Right atrium auricular region (tissue), 2 donors: ENCODE measurements around the gene EYA4. TPM values are rescaled to one million over a fixed set of nuclear protein-coding genes. Genes with fewer than 3 reads are reported as not detected.

Experiments
- DNase-seq: peaks from one replicate; pipeline ENCODE4 v3.0.0-alpha.2; 2019; ENCODE audit warnings: low spot score
- H3K27ac ChIP-seq, 2 donors: fragments of 200-600 bp; sonication (generic); 1 replicate in 1 of 2; 2 replicates in 1 of 2; pipeline ENCODE4 v1.5.1; 2016 to 2019
- H3K27me3 ChIP-seq, 2 donors: fragments of 200-600 bp; sonication (generic); one replicate each; pipeline versions ENCODE4 v1.5.1 to v1.6.0; 2017 to 2019
- H3K36me3 ChIP-seq: fragments of 200-600 bp; sonication (generic); one replicate; pipeline ENCODE4 v1.5.1; 2016
- H3K4me1 ChIP-seq, 2 donors: fragments of 200-600 bp; sonication (generic); one replicate each; pipeline versions ENCODE4 v1.5.1 to v1.6.0; 2017 to 2019
- H3K4me3 ChIP-seq, 2 donors: fragments of 200-600 bp; sonication (generic); 1 replicate in 1 of 2; 2 replicates in 1 of 2; pipeline ENCODE4 v1.5.1; 2017 to 2019; ENCODE audit warnings: mild to moderate bottlenecking in 1 of 2, moderate library complexity in 1 of 2
- H3K9me3 ChIP-seq, 2 donors: fragments of 200-600 bp; sonication (generic); one replicate each; pipeline ENCODE4 v1.5.1; 2019
- CTCF ChIP-seq, 2 donors: fragments of 200-600 bp; sonication (generic); IDR thresholded peaks; one replicate each; pipeline ENCODE4 v1.5.1; 2019; ENCODE audit warnings: antibody characterized with exemption in 2 of 2
- total RNA-seq, 2 donors: library from RNA; depleted of rRNA; stranded (reverse); fragments of >200 nt; gene quantifications; one replicate each; pipeline ENCODE4 v1.1.0, GENCODE V29; 2016

EYA4 gene
- total RNA-seq, 2 donors from 2014 or later: 16.2 to 24.2 TPM

GRCh38 chr6:133326584-133326983 is 85.4 kb downstream of the EYA4 start:
- DNase-seq: no peak
- Histone ChIP-seq H3K9me3 (no peaks in the 10 kb centered on the region), H3K4me1 (no peaks in the 10 kb centered on the region), H3K36me3 (no peaks in the 10 kb centered on the region), H3K4me3 (no peak overlapping the region), H3K27ac (no peak overlapping the region), H3K27me3 (no peaks in the 10 kb centered on the region)
- TF ChIP-seq CTCF (IDR thresholded peaks at IDR 0.05): no peak

GRCh38 chr6:133333852-133334251 is 92.7 kb downstream of the EYA4 start:
- no peak overlapping the region for H3K27ac ChIP-seq
- H3K27me3 ChIP-seq: no peaks in the 10 kb centered on the region
- DNase-seq: no peak
- no peaks in the 10 kb centered on the region for H3K36me3 ChIP-seq
- H3K4me1 ChIP-seq: no peaks in the 10 kb centered on the region
- no peaks in the 10 kb centered on the region for H3K9me3 ChIP-seq
- H3K4me3 ChIP-seq: no peak overlapping the region
- no peak for TF ChIP-seq CTCF (IDR thresholded peaks at IDR 0.05)

- no peak for DNase-seq
- Histone ChIP-seq H3K27me3 (no peaks in the 10 kb centered on the region), H3K9me3 (no peaks in the 10 kb centered on the region), H3K27ac (no peak overlapping the region), H3K4me3 (no peak overlapping the region), H3K36me3 (no peaks in the 10 kb centered on the region), H3K4me1 (no peaks in the 10 kb centered on the region)
- TF ChIP-seq CTCF (IDR thresholded peaks at IDR 0.05): no peak
Observed at GRCh38 chr6:133337308-133337707, 96.2 kb downstream of the EYA4 start.

- DNase-seq: no peak
- TF ChIP-seq CTCF (IDR thresholded peaks at IDR 0.05): no peak
- no peaks in the 10 kb centered on the region for H3K9me3 ChIP-seq
- no peaks in the 10 kb centered on the region for H3K27me3 ChIP-seq
- H3K36me3 ChIP-seq: no peaks in the 10 kb centered on the region
- no peak overlapping the region for H3K27ac ChIP-seq
- H3K4me3 ChIP-seq: no peak overlapping the region
- no peaks in the 10 kb centered on the region for H3K4me1 ChIP-seq
Observed at GRCh38 chr6:133339543-133340384, 98.6 kb downstream of the EYA4 start.

- DNase-seq: no peak
- Histone ChIP-seq H3K27me3 (no peaks in the 10 kb centered on the region), H3K4me1 (no peaks in the 10 kb centered on the region), H3K36me3 (no peaks in the 10 kb centered on the region), H3K9me3 (no peaks in the 10 kb centered on the region), H3K27ac (no peak overlapping the region), H3K4me3 (no peak overlapping the region)
- TF ChIP-seq CTCF (IDR thresholded peaks at IDR 0.05): no peak
Observed at GRCh38 chr6:133340557-133340956, 99.4 kb downstream of the EYA4 start.
